CD14-positive monocyte (primary cell): ENCODE results near the gene VPS33B. TPM values are rescaled to one million over a fixed set of nuclear protein-coding genes. Genes with fewer than 3 reads are reported as not detected.

ENCODE experiments used
- DNase-seq, 3 donors: peaks; one replicate each; pipeline ENCODE4 v3.0.0-alpha.2; 2011 to 2022
- H2AFZ ChIP-seq: 2 replicates; pipeline ENCODE4 v1.6.0; 2012; ENCODE audit warnings: mild to moderate bottlenecking, low read depth, low read length, inconsistent platforms; ENCODE audit not compliant: insufficient read depth, poor library complexity, severe bottlenecking
- H3K27ac ChIP-seq, 2 donors: 1 replicate in 1 of 2; 2 replicates in 1 of 2; pipeline ENCODE4 v1.5.1; 2012 to 2013; ENCODE audit warnings: low read length in 2 of 2, control low read depth in 1 of 2, inconsistent platforms in 1 of 2, low read depth in 1 of 2, mild to moderate bottlenecking in 1 of 2
- H3K27me3 ChIP-seq, 2 donors: one replicate each; pipeline versions ENCODE4 v1.6.0 to v1.6.1; 2011 to 2013; ENCODE audit warnings: low read length in 2 of 2; ENCODE audit not compliant: control insufficient read depth in 2 of 2, insufficient read depth in 2 of 2
- H3K36me3 ChIP-seq, 2 donors: replicated peaks in 1 of 2; 1 replicate in 1 of 2; 2 replicates in 1 of 2; pipeline versions ENCODE4 v1.5.1 to v1.6.1; 2012 to 2013; ENCODE audit warnings: low read length in 2 of 2, control low read depth in 1 of 2, inconsistent platforms in 1 of 2, mild to moderate bottlenecking in 1 of 2; ENCODE audit not compliant: insufficient read depth in 2 of 2, control insufficient read depth in 1 of 2
- H3K4me1 ChIP-seq, 2 donors: 1 replicate in 1 of 2; 2 replicates in 1 of 2; pipeline versions ENCODE4 v1.5.1 to v1.6.1; 2012 to 2013; ENCODE audit warnings: low read length in 2 of 2, control low read depth in 1 of 2, inconsistent platforms in 1 of 2, mild to moderate bottlenecking in 1 of 2, moderate library complexity in 1 of 2; ENCODE audit not compliant: insufficient read depth in 2 of 2, control insufficient read depth in 1 of 2
- H3K4me2 ChIP-seq: replicated peaks from 2 replicates; pipeline ENCODE3; 2012; ENCODE audit warnings: low read length, moderate library complexity, mild to moderate bottlenecking; ENCODE audit not compliant: poor library complexity, severe bottlenecking; ENCODE audit errors: extremely low read depth
- H3K4me3 ChIP-seq, 3 experiments: fragments of 200-600 bp in 1 of 3; sonication (generic) in 1 of 3; replicated peaks in 1 of 3; 1 replicate in 2 of 3; 2 replicates in 1 of 3; pipeline ENCODE4 v1.5.1; 2011 to 2013; ENCODE audit warnings: low read length in 3 of 3, mild to moderate bottlenecking in 3 of 3, control low read depth in 2 of 3, low read depth in 2 of 3, inconsistent platforms in 1 of 3, moderate library complexity in 1 of 3
- H3K79me2 ChIP-seq: 2 replicates; pipeline ENCODE4 v1.6.0; 2012; ENCODE audit warnings: mild to moderate bottlenecking, control low read depth, inconsistent platforms, low read length, moderate library complexity; ENCODE audit not compliant: insufficient read depth
- H3K9ac ChIP-seq: 2 replicates; pipeline ENCODE4 v1.6.0; 2017; ENCODE audit warnings: low read length, mild to moderate bottlenecking; ENCODE audit not compliant: insufficient read depth, poor library complexity, severe bottlenecking
- H3K9me3 ChIP-seq, 2 donors: replicated peaks in 1 of 2; 1 replicate in 1 of 2; 2 replicates in 1 of 2; pipeline versions ENCODE4 v1.5.1 to v1.6.1; 2012 to 2013; ENCODE audit warnings: low read length in 2 of 2, control low read depth in 1 of 2; ENCODE audit not compliant: control insufficient read depth in 1 of 2, insufficient read depth in 1 of 2
- H4K20me1 ChIP-seq: 2 replicates; pipeline ENCODE4 v1.6.0; 2012; ENCODE audit warnings: mild to moderate bottlenecking, low read length, control low read depth, moderate library complexity; ENCODE audit not compliant: insufficient read depth
- H3K27ac Mint-ChIP-seq, 7 donors: one replicate each; pipeline ENCODE4 v1.8.0; 2020; ENCODE audit warnings: mild to moderate bottlenecking in 7 of 7, mixed read lengths in 7 of 7, moderate library complexity in 6 of 7, inconsistent platforms in 2 of 7
- H3K27me3 Mint-ChIP-seq, 3 donors: one replicate each; pipeline ENCODE4 v1.8.0; 2021 to 2022; ENCODE audit warnings: low read depth in 3 of 3, mild to moderate bottlenecking in 3 of 3, mixed read lengths in 3 of 3, moderate library complexity in 3 of 3, inconsistent platforms in 1 of 3
- H3K36me3 Mint-ChIP-seq, 2 donors: one replicate each; pipeline ENCODE4 v1.8.0; 2020; ENCODE audit warnings: mixed read lengths in 2 of 2, inconsistent platforms in 1 of 2, mild to moderate bottlenecking in 1 of 2
- H3K4me1 Mint-ChIP-seq: one replicate; pipeline ENCODE4 v1.8.0; 2020; ENCODE audit warnings: mild to moderate bottlenecking, mixed read lengths
- H3K4me3 Mint-ChIP-seq, 2 donors: one replicate each; pipeline ENCODE4 v1.8.0; 2020; ENCODE audit warnings: mild to moderate bottlenecking in 2 of 2, mixed read lengths in 2 of 2, moderate library complexity in 1 of 2
- H3K9me3 Mint-ChIP-seq, 7 donors: one replicate each; pipeline ENCODE4 v1.8.0; 2020 to 2022; ENCODE audit warnings: mixed read lengths in 7 of 7, mild to moderate bottlenecking in 6 of 7, moderate library complexity in 6 of 7, inconsistent platforms in 2 of 7
- CTCF ChIP-seq: fragments of 200-600 bp; IDR thresholded peaks from one replicate; pipeline ENCODE4 v1.8.0; 2022; ENCODE audit warnings: antibody characterized with exemption, mild to moderate bottlenecking
- WGBS: methylation state at CpG from one replicate; pipeline ENCODE4 v1.1.5; 2013; ENCODE audit warnings: missing lambda C conversion rate; ENCODE audit not compliant: insufficient coverage; 5-methylcytosine and 5-hydroxymethylcytosine counted together
- intact Hi-C, 2 donors: fragments of 100-400 bp; cut with micrococcal nuclease; formaldehyde crosslinking; loops; one replicate each; pipeline versions ENCODE4 v1.15.0 to v1.15.1; 2023
- polyA plus RNA-seq, 3 donors: library from polyadenylated mRNA; depleted of rRNA in 1 of 3; unstranded in 2 of 3; stranded (reverse) in 1 of 3; fragments of 300-500 nt in 2 of 3; fragments of >200 nt in 1 of 3; fragmentation: Illumina TruSeq in 2 of 3; gene quantifications; 1 replicate in 2 of 3; 2 replicates in 1 of 3; pipeline ENCODE4 v1.2.3, GENCODE V29; 2012 to 2021

Gene VPS33B
- polyA plus RNA-seq, 3 donors: 4.0 to 16.9 (median 4.8) TPM

- Histone ChIP-seq H3K27ac (no peak overlapping the region), H3K9me3 (no peaks in the 10 kb centered on the region), H3K4me2 (no peak overlapping the region), H3K27me3 (no peaks in the 10 kb centered on the region), H2AFZ (no peak overlapping the region), H3K36me3 (peaks cover 41 to 74% of the 10 kb centered on the region in 2 donors), H3K79me2 (peaks cover 11% of the 10 kb centered on the region), H3K4me1 (peaks cover 0 to 4% of the 10 kb centered on the region in 2 donors), H3K9ac (no peak overlapping the region), H3K4me3 (no peak overlapping the region), H4K20me1 (no peaks in the 10 kb centered on the region)
- Mint-ChIP-seq H3K27ac (no peak overlapping the region), H3K9me3 (no peaks in the 10 kb centered on the region), H3K27me3 (no peaks in the 10 kb centered on the region), H3K4me3 (no peak overlapping the region), H3K36me3 (peaks cover 60 to 76% of the 10 kb centered on the region in 2 donors), H3K4me1 (peaks cover 5% of the 10 kb centered on the region)
- no peak for TF ChIP-seq CTCF
- 100% methylated on average over 1 of the region's 4 CpGs for WGBS
- intact Hi-C loops: no loop called here
- DNase-seq: no peak
Observed at GRCh38 chr15:90962021-90962420, 60.4 kb downstream of the VPS33B start.

- H3K4me2 ChIP-seq: no peak overlapping the region
- Mint-ChIP-seq H3K27me3 (no peaks in the 10 kb centered on the region), H3K4me3 (no peak overlapping the region), H3K4me1 (peaks cover 15% of the 10 kb centered on the region), H3K9me3 (no peaks in the 10 kb centered on the region), H3K36me3 (peaks cover 45 to 62% of the 10 kb centered on the region in 2 donors), H3K27ac (peak overlapping the region in 1 of 7 donors; percentile 15)
- WGBS: 98% methylated on average over 16 of the region's 20 CpGs
- H2AFZ ChIP-seq: no peak overlapping the region
- no peaks in the 10 kb centered on the region for H3K27me3 ChIP-seq
- intact Hi-C loops: no loop called here
- peaks cover 10 to 17% of the 10 kb centered on the region in 2 donors for H3K4me1 ChIP-seq
- no peak overlapping the region for H3K9ac ChIP-seq
- TF ChIP-seq CTCF: no peak
- DNase-seq: no peak
- H3K36me3 ChIP-seq: peaks cover 29 to 59% of the 10 kb centered on the region in 2 donors
- H3K27ac ChIP-seq: no peak overlapping the region
- peaks cover 22% of the 10 kb centered on the region for H3K79me2 ChIP-seq
- H3K4me3 ChIP-seq: no peak overlapping the region
- H3K9me3 ChIP-seq: no peaks in the 10 kb centered on the region
- peaks cover 7% of the 10 kb centered on the region for H4K20me1 ChIP-seq
Observed at GRCh38 chr15:90960298-90961091, 61.9 kb downstream of the VPS33B start.
